ENCODE measurements around the gene ATP2A1. TPM values are rescaled to one million over a fixed set of nuclear protein-coding genes. Genes with fewer than 3 reads are reported as not detected.
"Not testable (repeated sequence)": the region's sequence is repeated elsewhere in the genome, so short reads cannot be mapped to it uniquely, and the experiment has no call there.

Gene ATP2A1
- total RNA-seq, 4 donors from 2014 or later: 1.6 TPM; not detected in 3

DNA sequence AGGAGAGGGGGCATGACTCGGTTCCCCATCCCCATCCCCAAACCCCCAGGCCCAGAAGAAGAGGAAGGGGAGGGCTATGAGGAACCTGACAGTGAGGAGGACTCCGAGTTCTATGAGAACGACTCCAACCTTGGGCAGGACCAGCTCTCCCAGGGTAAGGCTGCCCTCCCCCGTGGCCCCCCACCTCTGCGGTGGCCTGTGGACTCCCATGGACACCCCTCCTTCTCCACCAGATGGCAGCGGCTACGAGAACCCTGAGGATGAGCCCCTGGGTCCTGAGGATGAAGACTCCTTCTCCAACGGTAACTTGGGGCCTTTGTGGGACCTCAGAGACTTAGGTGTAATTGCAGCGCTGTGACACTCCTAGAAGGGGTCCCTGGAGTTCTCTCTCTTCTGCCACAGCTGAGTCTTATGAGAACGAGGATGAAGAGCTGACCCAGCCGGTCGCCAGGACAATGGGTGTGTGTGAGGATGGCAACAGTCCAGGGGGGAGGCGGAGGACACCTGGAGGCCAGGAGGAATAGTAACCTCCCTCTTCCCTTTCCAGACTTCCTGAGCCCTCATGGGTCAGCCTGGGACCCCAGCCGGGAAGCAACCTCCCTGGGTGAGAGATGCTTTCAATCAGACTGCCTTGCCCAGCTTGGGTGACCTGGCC, 59.1 kb downstream of the ATP2A1 start:
- Histone ChIP-seq H3K4me1 (no peaks in the 10 kb centered on the region), H3K36me3 (no peaks in the 10 kb centered on the region), H3K27me3 (no peaks in the 10 kb centered on the region), H3K9me3 (no peaks in the 10 kb centered on the region), H3K27ac (no peak overlapping the region), H3K4me3 (no peak overlapping the region)
- intact Hi-C loops (cut with DNase I; ENCODE audit: low total_unique reads): no loop called here
- TF ChIP-seq, protein P1, sequence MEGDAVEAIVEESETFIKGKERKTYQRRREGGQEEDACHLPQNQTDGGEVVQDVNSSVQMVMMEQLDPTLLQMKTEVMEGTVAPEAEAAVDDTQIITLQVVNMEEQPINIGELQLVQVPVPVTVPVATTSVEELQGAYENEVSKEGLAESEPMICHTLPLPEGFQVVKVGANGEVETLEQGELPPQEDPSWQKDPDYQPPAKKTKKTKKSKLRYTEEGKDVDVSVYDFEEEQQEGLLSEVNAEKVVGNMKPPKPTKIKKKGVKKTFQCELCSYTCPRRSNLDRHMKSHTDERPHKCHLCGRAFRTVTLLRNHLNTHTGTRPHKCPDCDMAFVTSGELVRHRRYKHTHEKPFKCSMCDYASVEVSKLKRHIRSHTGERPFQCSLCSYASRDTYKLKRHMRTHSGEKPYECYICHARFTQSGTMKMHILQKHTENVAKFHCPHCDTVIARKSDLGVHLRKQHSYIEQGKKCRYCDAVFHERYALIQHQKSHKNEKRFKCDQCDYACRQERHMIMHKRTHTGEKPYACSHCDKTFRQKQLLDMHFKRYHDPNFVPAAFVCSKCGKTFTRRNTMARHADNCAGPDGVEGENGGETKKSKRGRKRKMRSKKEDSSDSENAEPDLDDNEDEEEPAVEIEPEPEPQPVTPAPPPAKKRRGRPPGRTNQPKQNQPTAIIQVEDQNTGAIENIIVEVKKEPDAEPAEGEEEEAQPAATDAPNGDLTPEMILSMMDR (IDR thresholded peaks at IDR 0.05): no peak
- no peak for TF ChIP-seq POLR2A (IDR thresholded peaks at IDR 0.05)
- no peak for DNase-seq

DNA sequence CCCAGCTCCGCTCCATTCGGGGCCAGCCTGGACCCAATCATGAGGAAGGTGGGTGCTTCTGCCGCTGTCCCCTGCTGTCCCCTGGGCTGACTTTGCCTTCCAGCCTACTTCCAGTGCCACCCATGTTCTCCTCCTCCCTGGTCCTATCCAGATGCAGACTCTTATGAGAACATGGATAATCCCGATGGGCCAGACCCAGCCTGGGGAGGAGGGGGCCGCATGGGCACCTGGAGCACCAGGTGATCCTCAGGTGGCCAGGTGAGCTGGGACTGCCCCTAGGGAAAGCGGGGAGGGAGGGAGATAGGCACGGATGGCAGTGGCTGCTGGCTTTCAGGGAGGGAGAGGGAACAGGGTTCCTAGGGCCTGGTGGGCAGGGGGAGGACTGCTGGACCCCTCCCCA, 60.4 kb downstream of the ATP2A1 start:
- Histone ChIP-seq H3K27me3 (no peaks in the 10 kb centered on the region), H3K9me3 (no peaks in the 10 kb centered on the region), H3K4me1 (no peaks in the 10 kb centered on the region), H3K27ac (no peak overlapping the region), H3K4me3 (no peak overlapping the region), H3K36me3 (no peaks in the 10 kb centered on the region)
- intact Hi-C loops (cut with DNase I; ENCODE audit: low total_unique reads): no loop called here
- TF ChIP-seq, protein P1 (IDR thresholded peaks at IDR 0.05): no peak
- no peak for TF ChIP-seq POLR2A (IDR thresholded peaks at IDR 0.05)
- no peak for DNase-seq

DNA sequence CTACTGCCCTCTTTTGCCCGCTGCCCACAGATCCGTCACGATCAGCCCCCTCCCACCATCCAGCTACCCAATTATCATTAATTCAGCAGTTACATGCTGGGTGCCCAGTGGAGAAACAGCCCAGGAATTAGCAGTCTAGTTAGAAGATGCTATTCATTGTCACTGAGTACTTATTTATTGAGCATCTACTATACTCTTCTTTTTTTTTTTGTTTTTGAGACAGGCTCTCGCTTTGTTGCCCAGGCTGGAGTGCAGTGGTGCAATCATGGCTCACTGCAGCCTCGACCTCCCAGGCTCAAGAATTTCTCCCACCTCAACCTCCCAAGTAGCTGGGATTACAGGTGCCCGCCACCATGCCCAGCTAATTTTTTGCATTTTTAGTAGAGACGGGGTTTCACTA, 61.5 kb downstream of the ATP2A1 start:
- H3K9me3 ChIP-seq; H3K4me1 ChIP-seq; H3K27ac ChIP-seq; DNase-seq; H3K27me3 ChIP-seq; H3K4me3 ChIP-seq; intact Hi-C loops (cut with DNase I; ENCODE audit: low total_unique reads); H3K36me3 ChIP-seq: not testable (repeated sequence)

DNA sequence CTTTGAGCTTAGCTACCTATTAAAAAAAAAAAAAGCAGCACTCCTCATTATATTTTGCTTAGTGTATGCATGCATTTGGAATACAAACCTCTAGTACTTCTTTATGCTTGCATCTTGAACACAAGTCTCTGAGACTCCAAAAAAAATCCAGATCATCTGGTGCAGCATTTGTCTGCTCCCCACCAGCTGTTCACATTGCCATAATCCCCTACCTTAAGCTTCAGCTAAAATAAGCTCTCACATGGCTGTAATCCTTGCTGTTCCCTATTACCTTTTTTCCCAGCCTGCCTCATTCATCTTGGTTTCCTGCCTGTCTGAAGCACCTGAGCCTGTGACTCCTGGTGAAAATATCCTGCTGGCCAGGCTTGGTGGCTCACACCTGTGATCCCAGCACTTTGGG, 65.0 kb downstream of the ATP2A1 start:
- no peak overlapping the region for H3K4me3 ChIP-seq
- intact Hi-C loops (cut with DNase I; ENCODE audit: low total_unique reads): no loop called here
- TF ChIP-seq POLR2A (IDR thresholded peaks at IDR 0.05): no peak
- no peak for DNase-seq
- no peaks in the 10 kb centered on the region for H3K36me3 ChIP-seq
- no peaks in the 10 kb centered on the region for H3K27me3 ChIP-seq
- H3K9me3 ChIP-seq: no peaks in the 10 kb centered on the region
- no peak overlapping the region for H3K27ac ChIP-seq
- H3K4me1 ChIP-seq: no peaks in the 10 kb centered on the region

DNA sequence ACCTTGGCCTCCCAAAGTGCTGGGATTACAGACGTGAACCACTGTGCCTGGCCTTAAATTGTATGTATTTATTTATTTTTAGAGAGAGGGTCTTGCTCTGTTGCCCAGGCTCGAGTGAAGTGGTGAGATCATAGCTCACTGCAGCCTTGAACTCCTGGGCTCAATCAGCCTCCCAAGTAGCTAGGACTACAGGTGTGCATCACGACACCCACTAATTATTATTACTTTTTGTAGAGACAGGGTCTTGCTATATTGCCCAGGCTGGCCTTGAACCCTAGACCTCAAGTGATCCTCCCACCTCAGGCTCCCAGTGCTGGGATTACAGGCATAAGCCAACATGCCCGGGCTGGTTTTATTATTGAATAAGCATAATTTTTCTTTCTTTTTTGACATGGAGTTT, 68.4 kb downstream of the ATP2A1 start:
- no peak for TF ChIP-seq POLR2A (IDR thresholded peaks at IDR 0.05)
- TF ChIP-seq, protein P1 (IDR thresholded peaks at IDR 0.05): no peak
- Histone ChIP-seq H3K36me3 (no peaks in the 10 kb centered on the region), H3K9me3 (no peaks in the 10 kb centered on the region), H3K4me1 (peaks cover 0 to 2% of the 10 kb centered on the region in 2 donors), H3K27ac (no peak overlapping the region), H3K4me3 (no peak overlapping the region), H3K27me3 (no peaks in the 10 kb centered on the region)
- DNase-seq: no peak
- intact Hi-C loops (cut with DNase I; ENCODE audit: low total_unique reads): no loop called here

DNA sequence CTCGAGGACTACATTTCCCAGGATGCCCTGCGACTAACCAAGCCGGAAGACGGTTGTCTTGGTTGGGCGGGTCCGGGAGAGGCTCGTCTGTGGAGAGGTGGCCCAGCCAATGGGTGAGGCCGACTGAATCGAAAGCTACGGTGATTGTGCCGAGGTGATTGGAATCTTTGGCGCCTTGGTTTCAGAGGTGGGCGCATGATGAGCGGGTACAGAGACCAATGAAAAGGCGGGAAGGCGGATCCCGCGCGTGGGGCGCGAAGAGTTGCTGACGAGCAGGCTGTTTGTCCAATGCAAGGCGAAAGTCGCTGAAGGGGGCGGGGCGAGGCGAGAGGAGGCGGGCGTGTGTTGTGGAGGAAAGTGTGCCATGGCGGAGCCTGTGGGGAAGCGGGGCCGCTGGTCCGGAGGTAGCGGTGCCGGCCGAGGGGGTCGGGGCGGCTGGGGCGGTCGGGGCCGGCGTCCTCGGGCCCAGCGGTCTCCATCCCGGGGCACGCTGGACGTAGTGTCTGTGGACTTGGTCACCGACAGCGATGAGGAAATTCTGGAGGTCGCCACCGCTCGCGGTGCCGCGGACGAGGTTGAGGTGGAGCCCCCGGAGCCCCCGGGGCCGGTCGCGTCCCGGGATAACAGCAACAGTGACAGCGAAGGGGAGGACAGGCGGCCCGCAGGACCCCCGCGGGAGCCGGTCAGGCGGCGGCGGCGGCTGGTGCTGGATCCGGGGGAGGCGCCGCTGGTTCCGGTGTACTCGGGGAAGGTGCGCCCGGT, 72.5 kb downstream of the ATP2A1 start, which contains the start of gene NFATC2IP:
TSS of gene NFATC2IP (plus strand) at position 290 of the 762 bp plus-strand sequence. CDS start at position 365, 75 bp downstream.
- peak; percentile 100 for DNase-seq
- Histone ChIP-seq H3K36me3 (no peaks in the 10 kb centered on the region), H3K4me1 (peaks cover 0 to 6% of the 10 kb centered on the region in 2 donors), H3K27me3 (no peaks in the 10 kb centered on the region), H3K27ac (peak within 1 kb of the TSS; percentile 77 to 90), H3K4me3 (peak within 1 kb of the TSS; percentile 78 to 91), H3K9me3 (no peaks in the 10 kb centered on the region)
- TF ChIP-seq POLR2A (IDR thresholded peaks at IDR 0.05): peak; percentile 10 to 20
- TF ChIP-seq, protein P1 (IDR thresholded peaks at IDR 0.05): peak in 1 of 4 experiments; percentile 21
- intact Hi-C loops (cut with DNase I; ENCODE audit: low total_unique reads): no loop called here

Data from uterus (tissue), 4 donors.